GM12878 (cell line): Measurements from ENCODE around the gene AMPD3.

ENCODE experiments used
- CEBPB ChIP-seq, 2 experiments: fragments of 150-350 bp in 1 of 2; IDR thresholded peaks; 2 replicates each; pipeline ENCODE4 v1.6.1; 2012 to 2014; ENCODE audit warnings: low read depth in 2 of 2, low read length in 2 of 2, borderline replicate concordance in 1 of 2, inconsistent platforms in 1 of 2
- CEBPZ ChIP-seq: fragments of 150-350 bp; IDR thresholded peaks from 2 replicates; pipeline ENCODE4 v1.6.1; 2016; ENCODE audit warnings: low read depth, low read length
- CHD1 ChIP-seq: IDR thresholded peaks from 2 replicates; pipeline ENCODE4 v1.6.1; 2012; ENCODE audit warnings: low read depth, low read length, improper control_type of control experiment
- CREB1 ChIP-seq: IDR thresholded peaks from 2 replicates; pipeline ENCODE4 v1.6.1; 2012; ENCODE audit warnings: low read depth, mild to moderate bottlenecking, inconsistent platforms
- CREM ChIP-seq: IDR thresholded peaks from 2 replicates; pipeline ENCODE4 v1.6.1; 2014; ENCODE audit warnings: antibody characterized with exemption, low read depth
- CTCF ChIP-seq, 3 experiments: IDR thresholded peaks in 2 of 3; conservative IDR thresholded peaks in 1 of 3; 2 replicates each; pipeline ENCODE4 v1.5.1; 2011; ENCODE audit warnings: low read depth in 3 of 3, low read length in 3 of 3, mild to moderate bottlenecking in 3 of 3, control low read depth in 2 of 3, moderate library complexity in 2 of 3, inconsistent platforms in 1 of 3, mixed read lengths in 1 of 3; ENCODE audit not compliant: control insufficient read depth in 2 of 3, insufficient read depth in 1 of 3; ENCODE audit errors: extremely low read depth in 1 of 3
- EED ChIP-seq: sonication (generic); IDR thresholded peaks from 2 replicates; pipeline ENCODE4 v1.6.1; 2016; ENCODE audit warnings: antibody characterized with exemption, low read depth
- EP300 ChIP-seq, 2 experiments: fragments of 150-350 bp in 1 of 2; IDR thresholded peaks; 2 replicates each; pipeline ENCODE4 v1.6.1; 2011 to 2012; ENCODE audit warnings: low read depth in 2 of 2, low read length in 2 of 2, borderline replicate concordance in 1 of 2, improper control_type of control experiment in 1 of 2, inconsistent platforms in 1 of 2; ENCODE audit not compliant: control insufficient read depth in 1 of 2
- EZH2 ChIP-seq: IDR thresholded peaks from 2 replicates; pipeline ENCODE4 v1.6.1; 2012; ENCODE audit warnings: low read depth, mild to moderate bottlenecking, control low read depth, inconsistent platforms, low read length, borderline replicate concordance; ENCODE audit not compliant: control insufficient read depth
- JUNB ChIP-seq: IDR thresholded peaks from 2 replicates; pipeline ENCODE4 v1.6.1; 2016; ENCODE audit warnings: antibody characterized with exemption, mild to moderate bottlenecking
- JUND ChIP-seq: IDR thresholded peaks from 2 replicates; pipeline ENCODE4 v1.6.1; 2012; ENCODE audit warnings: low read depth, mild to moderate bottlenecking, low read length, improper control_type of control experiment, moderate library complexity
- POLR2A ChIP-seq: IDR thresholded peaks from 2 replicates; pipeline ENCODE4 v1.6.1; 2011; ENCODE audit warnings: low read depth, mild to moderate bottlenecking, low read length
- ZNF687 ChIP-seq: fragments of 450-650 bp; IDR thresholded peaks from 2 replicates; pipeline ENCODE4 v1.6.1; 2017; ENCODE audit warnings: mild to moderate bottlenecking, moderate library complexity

GRCh38 chr11:10452211-10452767, 2.8 kb upstream of the AMPD3 start:
- TF ChIP-seq CTCF (IDR thresholded peaks at IDR 0.05 in 2 of 3, conservative IDR thresholded peaks at IDR 0.05 in 1 of 3; ENCODE audit: control insufficient read depth in 2 of 3, extremely low read depth in 1 of 3, insufficient read depth in 1 of 3, low read depth in 3 of 3, low read length in 3 of 3) (no peak), CREB1 (no peak), EP300 (IDR thresholded peaks at IDR 0.05; ENCODE audit: borderline replicate concordance in 1 of 2, control insufficient read depth in 1 of 2, low read depth in 2 of 2, low read length in 2 of 2) (no peak), JUNB (no peak), CREM (no peak), CEBPZ (no peak), CEBPB (IDR thresholded peaks at IDR 0.05; ENCODE audit: borderline replicate concordance in 1 of 2, low read depth in 2 of 2, low read length in 2 of 2) (no peak), EZH2 (no peak), CHD1 (no peak), JUND (no peak), ZNF687 (no peak), POLR2A (no peak), EED (no peak)
